GM18526 (cell line): ENCODE data around the gene GRID2.

ENCODE experiments used
- POLR2A ChIP-seq: IDR thresholded peaks from 3 replicates; pipeline ENCODE4 v1.6.1; 2011; ENCODE audit not compliant: insufficient read length; ENCODE audit errors: extremely low read depth

The GRID2 gene

GRCh38 chr4:93092765-93093164, 789.0 kb downstream of the GRID2 start:
- TF ChIP-seq POLR2A: no peak

- TF ChIP-seq POLR2A: no peak
These were observed 799.3 kb downstream of the GRID2 start for GRCh38 chr4:93103042-93103441.

DNA sequence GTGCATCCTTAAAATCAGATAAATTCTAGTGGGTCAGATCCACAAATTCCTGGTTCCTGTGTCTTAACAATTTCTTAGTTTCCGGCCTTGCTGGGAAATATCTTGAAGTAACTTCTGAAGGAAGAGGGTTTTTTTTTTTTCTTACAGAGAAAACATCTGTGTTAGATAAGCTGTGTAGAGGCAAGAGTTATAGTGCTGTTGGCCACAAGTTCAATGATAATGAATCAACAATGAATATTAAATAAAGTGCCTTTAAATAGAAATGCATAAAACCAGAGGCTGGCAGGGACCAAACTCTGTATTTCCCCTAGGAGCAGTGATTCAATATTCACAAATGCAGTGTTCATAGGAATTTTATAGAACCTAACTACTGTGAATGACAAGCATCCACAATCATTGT, 812.9 kb downstream of the GRID2 start:
- TF ChIP-seq POLR2A: no peak

- no peak for TF ChIP-seq POLR2A
These were observed 823.7 kb downstream of the GRID2 start for GRCh38 chr4:93127489-93127888.

GRCh38 chr4:93132631-93133030, 828.9 kb downstream of the GRID2 start:
- TF ChIP-seq POLR2A: no peak

GRCh38 chr4:93139118-93139517, 835.4 kb downstream of the GRID2 start:
- TF ChIP-seq POLR2A: no peak

DNA sequence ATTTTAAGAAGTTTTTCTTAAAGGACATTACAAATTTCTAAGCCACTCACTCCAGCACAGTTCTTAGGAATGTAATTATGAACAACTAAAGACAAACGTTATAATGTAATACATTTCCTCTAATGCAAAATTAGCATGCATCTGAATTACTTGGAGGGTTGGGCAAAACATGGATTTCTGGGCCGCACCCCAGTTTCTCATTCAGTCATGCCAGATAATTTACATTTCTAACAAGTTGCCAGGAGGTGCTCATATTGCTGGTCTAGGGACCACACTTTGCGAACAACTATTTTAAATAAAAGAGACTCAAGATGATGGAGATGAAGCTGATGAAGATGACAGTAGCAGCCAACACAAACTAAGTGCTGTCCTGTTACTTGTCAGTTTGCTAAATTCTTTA, 840.1 kb downstream of the GRID2 start:
- TF ChIP-seq POLR2A: no peak

DNA sequence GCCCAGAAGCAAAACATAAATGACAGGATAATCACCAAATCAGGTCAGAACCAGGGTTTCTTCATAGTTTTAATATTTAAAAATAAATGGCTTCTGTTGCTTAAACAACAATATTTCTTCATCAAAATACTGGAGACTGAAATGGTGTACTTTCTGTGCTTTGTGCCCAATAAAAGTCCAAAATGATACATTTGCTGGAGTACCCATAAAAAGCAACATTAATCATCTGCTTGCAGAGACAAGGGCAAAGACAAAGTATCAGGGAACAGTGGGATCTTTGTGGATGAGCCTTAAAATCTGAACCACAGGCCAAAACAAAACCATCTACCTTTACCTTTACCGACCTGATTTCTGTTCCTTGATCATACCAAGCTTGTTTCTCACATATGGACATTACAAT, 840.9 kb downstream of the GRID2 start:
- TF ChIP-seq POLR2A: no peak

GRCh38 chr4:93147524-93148212, 843.9 kb downstream of the GRID2 start:
- TF ChIP-seq POLR2A: no peak

- no peak for TF ChIP-seq POLR2A
These were observed 848.7 kb downstream of the GRID2 start for GRCh38 chr4:93152491-93152890.

- TF ChIP-seq POLR2A: no peak
These were observed 854.2 kb downstream of the GRID2 start for GRCh38 chr4:93157986-93158385.

DNA sequence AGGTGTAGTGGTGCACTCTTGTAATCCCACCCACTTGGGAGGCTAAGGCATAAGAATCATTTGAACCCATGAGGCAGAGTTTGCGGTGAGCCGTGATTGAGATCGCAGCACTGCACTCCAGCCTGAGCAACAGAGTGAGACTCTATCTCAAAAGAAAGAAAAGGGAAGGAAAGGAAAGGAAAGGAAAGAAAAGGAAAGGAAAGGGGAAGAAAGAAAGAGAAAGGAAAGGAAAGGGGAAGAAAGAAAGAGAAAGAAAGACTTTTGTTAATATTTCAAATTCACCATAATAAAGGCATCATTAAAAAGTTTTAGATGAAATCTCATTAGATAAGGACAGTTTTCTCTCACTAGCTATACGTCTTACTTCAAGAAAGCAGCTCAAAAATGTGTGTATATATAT, 864.3 kb downstream of the GRID2 start:
- no peak for TF ChIP-seq POLR2A

DNA sequence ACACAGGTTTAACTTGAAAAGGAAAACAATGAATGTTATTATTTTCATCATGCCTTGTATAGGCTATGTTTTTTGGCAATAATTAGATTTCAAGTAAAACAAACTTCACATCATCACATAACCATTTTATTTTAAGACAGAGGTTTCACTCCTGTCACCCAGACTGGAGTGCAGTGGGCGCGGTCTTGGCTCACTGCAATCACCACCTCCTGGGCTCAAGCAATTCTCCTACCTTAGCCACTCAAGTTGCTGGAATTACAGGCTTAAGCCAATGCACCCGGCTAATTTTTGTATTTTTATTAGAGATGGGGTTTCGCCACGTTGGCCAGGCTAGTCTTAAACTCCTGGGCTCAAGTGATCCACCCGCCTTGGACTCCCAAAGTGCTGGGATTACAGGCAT, 866.2 kb downstream of the GRID2 start:
- TF ChIP-seq POLR2A: no peak

GRCh38 chr4:93174598-93174997, 870.8 kb downstream of the GRID2 start:
- no peak for TF ChIP-seq POLR2A

GRCh38 chr4:93178279-93178678, 874.5 kb downstream of the GRID2 start:
- TF ChIP-seq POLR2A: no peak

GRCh38 chr4:93179044-93179443, 875.3 kb downstream of the GRID2 start:
- no peak for TF ChIP-seq POLR2A

DNA sequence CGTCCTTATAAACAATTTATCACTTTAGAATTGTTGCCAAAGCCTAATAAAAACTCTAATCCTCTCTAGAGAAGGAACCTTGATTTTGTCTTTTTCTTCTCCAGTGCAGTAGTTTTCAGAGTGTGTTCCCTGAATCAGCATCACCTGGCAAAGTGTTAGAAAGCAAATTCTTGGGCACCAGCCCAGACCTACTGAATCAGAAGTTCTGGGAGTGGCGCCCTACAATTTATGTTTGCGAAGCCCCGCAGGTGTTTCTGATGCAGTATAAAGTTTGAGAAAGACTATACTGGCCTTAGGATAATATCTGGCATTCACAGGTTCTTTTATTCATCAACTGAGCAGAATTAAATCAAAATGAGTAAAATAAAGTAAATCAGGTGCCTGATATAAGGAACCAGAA, 879.0 kb downstream of the GRID2 start:
- no peak for TF ChIP-seq POLR2A
